ENCODE results near the gene LYPD5. TPM values are rescaled to one million over a fixed set of nuclear protein-coding genes. Genes with fewer than 3 reads are reported as not detected.
A peak's percentile ranks its signal among the peaks of the same experiment; 100 is the strongest.

Gene LYPD5
- polyA plus RNA-seq, 2 of the 4 experiments (the other 2 are of a cell fraction) = 0.09 to 0.12 TPM

DNA sequence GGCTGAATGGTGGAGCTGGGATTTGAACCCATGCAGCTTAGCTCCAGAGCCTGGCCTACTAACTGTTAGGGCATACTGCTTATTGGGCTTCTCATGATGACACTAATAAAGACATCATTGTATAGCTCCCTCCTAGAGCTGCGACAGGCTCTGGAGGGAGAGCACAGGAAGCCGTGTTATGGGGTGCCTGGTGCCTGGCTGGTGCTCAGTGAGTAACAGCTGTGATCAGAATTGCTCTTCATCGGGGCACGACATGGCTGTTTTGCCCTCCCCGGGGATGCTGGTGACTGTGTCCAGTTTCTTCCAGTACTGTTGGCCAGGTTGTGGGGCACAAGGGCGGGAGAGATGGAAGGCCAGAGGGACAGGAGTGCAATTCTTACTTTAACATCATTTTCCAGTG lies 5.1 kb downstream of the LYPD5 start:
- ATAC-seq = no peak
- 0 out of 3 replicates have a peak, but pooled peaks cover 4% of the 10 kb centered on the region for H3K4me1 ChIP-seq
- no peak for DNase-seq (ENCODE audit: low read depth in 1 of 2, low spot score in 1 of 2)
- FAIRE-seq = no peak
- H3K27ac ChIP-seq = no peak overlapping the region
- POLR2A ChIA-PET = no interaction called here
- peaks cover 9% of the 10 kb centered on the region for H3K9me3 ChIP-seq
- TF ChIP-seq HDAC2 (IDR thresholded peaks at IDR 0.05) = no peak
- WGBS (ENCODE audit: missing lambda C conversion rate) = 34% methylated on average over 6 of the region's 6 CpGs
- CTCF ChIA-PET = interaction anchor here (0.6 to 24.0 kb wide), 7 partner anchors 12 to 323 kb away, joined by 3 to 565 read pairs (median 4); partner anchors contain the start of gene SMG9
- no peak overlapping the region for H3K4me2 ChIP-seq
- H3K4me3 ChIP-seq = no peak overlapping the region

DNA sequence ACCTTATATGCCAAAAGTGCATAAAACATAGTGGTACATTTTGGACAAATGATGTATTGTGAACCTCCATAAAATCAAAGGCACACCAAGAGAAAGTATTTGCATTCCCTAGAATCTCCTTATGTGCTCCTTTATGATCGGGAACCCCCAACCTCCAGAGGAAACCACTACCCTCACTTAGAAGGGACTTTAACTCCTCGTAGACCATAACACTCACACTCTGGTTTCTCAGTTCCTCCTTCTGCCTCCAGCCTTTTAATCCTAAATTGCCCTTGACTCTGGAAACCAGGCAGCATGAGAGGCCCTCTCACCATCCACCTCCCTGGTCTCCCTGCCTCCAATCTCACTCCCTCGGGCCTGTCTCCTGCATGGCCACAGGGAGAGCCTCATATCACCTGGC lies 11.7 kb downstream of the LYPD5 start:
- Histone ChIP-seq H3K4me3 (no peak overlapping the region), H3K27ac (no peak overlapping the region), H3K9me3 (peaks cover 3% of the 10 kb centered on the region; the same call in 1 of the 3 replicates), H3K4me2 (no peak overlapping the region), H3K4me1 (no peaks in the 10 kb centered on the region)
- no peak for TF ChIP-seq CBX2 (IDR thresholded peaks at IDR 0.05; ENCODE audit: borderline replicate concordance, low read depth)
- no peak for TF ChIP-seq POLR2AphosphoS2 (conservative IDR thresholded peaks at IDR 0.05; ENCODE audit: low read length)
- no peak for TF ChIP-seq RFX5 (IDR thresholded peaks at IDR 0.05)
- no peak for TF ChIP-seq CHD2 (IDR thresholded peaks at IDR 0.05; ENCODE audit: low read length, partially characterized antibody)
- TF ChIP-seq GATA3 (IDR thresholded peaks at IDR 0.05; ENCODE audit: borderline replicate concordance) = no peak
- no peak for TF ChIP-seq NPAS2 (CRISPR knock-in tag; IDR thresholded peaks at IDR 0.05; ENCODE audit: borderline replicate concordance)
- no peak for TF ChIP-seq ZFP36 (IDR thresholded peaks at IDR 0.05; ENCODE audit: borderline replicate concordance, partially characterized antibody)
- TF ChIP-seq, protein P1, sequence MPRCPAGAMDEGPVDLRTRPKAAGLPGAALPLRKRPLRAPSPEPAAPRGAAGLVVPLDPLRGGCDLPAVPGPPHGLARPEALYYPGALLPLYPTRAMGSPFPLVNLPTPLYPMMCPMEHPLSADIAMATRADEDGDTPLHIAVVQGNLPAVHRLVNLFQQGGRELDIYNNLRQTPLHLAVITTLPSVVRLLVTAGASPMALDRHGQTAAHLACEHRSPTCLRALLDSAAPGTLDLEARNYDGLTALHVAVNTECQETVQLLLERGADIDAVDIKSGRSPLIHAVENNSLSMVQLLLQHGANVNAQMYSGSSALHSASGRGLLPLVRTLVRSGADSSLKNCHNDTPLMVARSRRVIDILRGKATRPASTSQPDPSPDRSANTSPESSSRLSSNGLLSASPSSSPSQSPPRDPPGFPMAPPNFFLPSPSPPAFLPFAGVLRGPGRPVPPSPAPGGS (IDR thresholded peaks at IDR 0.05) = no peak
- no peak for TF ChIP-seq RNF2 (IDR thresholded peaks at IDR 0.05; ENCODE audit: borderline replicate concordance, low read depth)
- TF ChIP-seq JUNB (IDR thresholded peaks at IDR 0.05) = no peak
- TF ChIP-seq, protein P2, sequence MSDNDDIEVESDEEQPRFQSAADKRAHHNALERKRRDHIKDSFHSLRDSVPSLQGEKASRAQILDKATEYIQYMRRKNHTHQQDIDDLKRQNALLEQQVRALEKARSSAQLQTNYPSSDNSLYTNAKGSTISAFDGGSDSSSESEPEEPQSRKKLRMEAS (IDR thresholded peaks at IDR 0.05) = no peak
- TF ChIP-seq, protein P3, sequence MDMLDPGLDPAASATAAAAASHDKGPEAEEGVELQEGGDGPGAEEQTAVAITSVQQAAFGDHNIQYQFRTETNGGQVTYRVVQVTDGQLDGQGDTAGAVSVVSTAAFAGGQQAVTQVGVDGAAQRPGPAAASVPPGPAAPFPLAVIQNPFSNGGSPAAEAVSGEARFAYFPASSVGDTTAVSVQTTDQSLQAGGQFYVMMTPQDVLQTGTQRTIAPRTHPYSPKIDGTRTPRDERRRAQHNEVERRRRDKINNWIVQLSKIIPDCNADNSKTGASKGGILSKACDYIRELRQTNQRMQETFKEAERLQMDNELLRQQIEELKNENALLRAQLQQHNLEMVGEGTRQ (IDR thresholded peaks at IDR 0.05) = no peak
- no peak for TF ChIP-seq RARB (CRISPR knock-in tag; IDR thresholded peaks at IDR 0.05)
- no peak for TF ChIP-seq TP53 (CRISPR knock-in tag; IDR thresholded peaks at IDR 0.05)
- TF ChIP-seq, protein P4, sequence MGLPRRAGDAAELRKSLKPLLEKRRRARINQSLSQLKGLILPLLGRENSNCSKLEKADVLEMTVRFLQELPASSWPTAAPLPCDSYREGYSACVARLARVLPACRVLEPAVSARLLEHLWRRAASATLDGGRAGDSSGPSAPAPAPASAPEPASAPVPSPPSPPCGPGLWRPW (IDR thresholded peaks at IDR 0.05) = no peak
- no peak for TF ChIP-seq KDM5A (IDR thresholded peaks at IDR 0.05)
- TF ChIP-seq ZC3H11A (IDR thresholded peaks at IDR 0.05) = no peak
- POLR2A ChIA-PET = interaction anchor here (0.9 kb wide), 1 partner anchor 35 kb away, joined by 4 read pairs; the partner anchor contains the start of gene SMG9
- CTCF ChIA-PET = interaction anchor here (0.9 to 24.0 kb wide), 5 partner anchors 17 to 271 kb away, joined by 4 to 565 read pairs (median 4); partner anchors contain the start of gene SMG9
- no peak for FAIRE-seq
- DNase-seq (ENCODE audit: low read depth in 1 of 2, low spot score in 1 of 2) = no peak
- 15% methylated on average over 3 of the region's 3 CpGs for WGBS (ENCODE audit: missing lambda C conversion rate)
- peak in 1 of 2 experiments; percentile 35; a peak in 2 of 6 replicates for ATAC-seq

DNA sequence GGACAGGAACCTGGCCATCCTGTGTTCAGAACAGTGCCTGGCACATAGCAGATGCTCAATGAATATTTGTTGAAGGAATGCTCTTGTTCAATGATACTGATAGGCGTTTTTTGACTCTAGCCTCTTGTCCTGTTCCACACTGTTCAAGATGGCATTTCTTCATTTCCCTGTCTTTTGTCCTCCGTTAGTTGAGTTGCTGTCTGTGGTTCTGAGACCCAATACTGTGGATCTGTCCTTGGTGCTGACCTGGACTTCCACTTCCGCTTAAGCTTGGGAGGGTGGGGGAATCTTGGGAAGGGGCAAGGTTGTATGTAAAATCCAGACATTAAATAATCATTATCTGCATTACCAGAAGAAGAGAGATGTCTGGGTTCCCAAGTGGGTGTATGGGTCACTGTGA lies 13.2 kb downstream of the LYPD5 start:
- no peak overlapping the region for H3K4me2 ChIP-seq
- ATAC-seq (no peak), DNase-seq (ENCODE audit: low read depth in 1 of 2, low spot score in 1 of 2) (peak in 1 of 2 experiments; percentile 42), FAIRE-seq (peak; percentile 39)
- POLR2A ChIA-PET = no interaction called here
- TF ChIP-seq ZSCAN20 (CRISPR knock-in tag; IDR thresholded peaks at IDR 0.05) (peak; percentile 46; the same call in 1 of the 2 replicates), HOXB5 (CRISPR knock-in tag; IDR thresholded peaks at IDR 0.05) (peak; percentile 45; the same call in 1 of the 2 replicates), EHMT2 (IDR thresholded peaks at IDR 0.05; ENCODE audit: low read depth) (peak; percentile 68)
- TF ChIP-seq, protein P3 (IDR thresholded peaks at IDR 0.05) = no peak
- TF ChIP-seq, protein P5, sequence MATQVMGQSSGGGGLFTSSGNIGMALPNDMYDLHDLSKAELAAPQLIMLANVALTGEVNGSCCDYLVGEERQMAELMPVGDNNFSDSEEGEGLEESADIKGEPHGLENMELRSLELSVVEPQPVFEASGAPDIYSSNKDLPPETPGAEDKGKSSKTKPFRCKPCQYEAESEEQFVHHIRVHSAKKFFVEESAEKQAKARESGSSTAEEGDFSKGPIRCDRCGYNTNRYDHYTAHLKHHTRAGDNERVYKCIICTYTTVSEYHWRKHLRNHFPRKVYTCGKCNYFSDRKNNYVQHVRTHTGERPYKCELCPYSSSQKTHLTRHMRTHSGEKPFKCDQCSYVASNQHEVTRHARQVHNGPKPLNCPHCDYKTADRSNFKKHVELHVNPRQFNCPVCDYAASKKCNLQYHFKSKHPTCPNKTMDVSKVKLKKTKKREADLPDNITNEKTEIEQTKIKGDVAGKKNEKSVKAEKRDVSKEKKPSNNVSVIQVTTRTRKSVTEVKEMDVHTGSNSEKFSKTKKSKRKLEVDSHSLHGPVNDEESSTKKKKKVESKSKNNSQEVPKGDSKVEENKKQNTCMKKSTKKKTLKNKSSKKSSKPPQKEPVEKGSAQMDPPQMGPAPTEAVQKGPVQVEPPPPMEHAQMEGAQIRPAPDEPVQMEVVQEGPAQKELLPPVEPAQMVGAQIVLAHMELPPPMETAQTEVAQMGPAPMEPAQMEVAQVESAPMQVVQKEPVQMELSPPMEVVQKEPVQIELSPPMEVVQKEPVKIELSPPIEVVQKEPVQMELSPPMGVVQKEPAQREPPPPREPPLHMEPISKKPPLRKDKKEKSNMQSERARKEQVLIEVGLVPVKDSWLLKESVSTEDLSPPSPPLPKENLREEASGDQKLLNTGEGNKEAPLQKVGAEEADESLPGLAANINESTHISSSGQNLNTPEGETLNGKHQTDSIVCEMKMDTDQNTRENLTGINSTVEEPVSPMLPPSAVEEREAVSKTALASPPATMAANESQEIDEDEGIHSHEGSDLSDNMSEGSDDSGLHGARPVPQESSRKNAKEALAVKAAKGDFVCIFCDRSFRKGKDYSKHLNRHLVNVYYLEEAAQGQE (IDR thresholded peaks at IDR 0.05) = peak; percentile 93
- WGBS (ENCODE audit: missing lambda C conversion rate) = 16% methylated on average over 3 of the region's 3 CpGs
- no peaks in the 10 kb centered on the region for H3K9me3 ChIP-seq
- CTCF ChIA-PET = interaction anchor here (1.8 to 24.0 kb wide), 3 partner anchors 21 to 44 kb away, joined by 5 to 565 read pairs (median 103); partner anchors contain the start of gene SMG9
- no peak overlapping the region for H3K27ac ChIP-seq
- H3K4me3 ChIP-seq = no peak overlapping the region
- peaks cover 12% of the 10 kb centered on the region for H3K4me1 ChIP-seq
